GM10248 (cell line): ENCODE results near the gene TRIP13.
"Not testable (repeated sequence)": the region's sequence is repeated elsewhere in the genome, so short reads cannot be mapped to it uniquely, and the experiment has no call there.

Experiments
- CTCF ChIA-PET: fragments of 300-600 bp; sonication (Branson Sonifier 250); formaldehyde crosslinking; extraction: SDS; loops from one replicate; lab custom pipeline; 2021; ENCODE audit warnings: antibody characterized with exemption; lab: Yijun Ruan, JAX
- POLR2A ChIA-PET: fragments of 350-650 bp; sonication (Branson Sonifier 250); formaldehyde crosslinking; extraction: SDS; loops from one replicate; lab custom pipeline; 2020; ENCODE audit warnings: antibody characterized with exemption; lab: Yijun Ruan, JAX
- DNase-seq: peaks from one replicate; pipeline ENCODE4 v3.0.0; 2012; ENCODE audit errors: extremely low spot score
- TF ChIP-seq, protein P1 (sequence below): IDR thresholded peaks from 2 replicates; pipeline ENCODE4 v1.5.1; 2012; ENCODE audit warnings: mild to moderate bottlenecking, low read depth; ENCODE audit errors: extremely low read depth, missing control alignments, control extremely low read depth

The TRIP13 gene

DNA sequence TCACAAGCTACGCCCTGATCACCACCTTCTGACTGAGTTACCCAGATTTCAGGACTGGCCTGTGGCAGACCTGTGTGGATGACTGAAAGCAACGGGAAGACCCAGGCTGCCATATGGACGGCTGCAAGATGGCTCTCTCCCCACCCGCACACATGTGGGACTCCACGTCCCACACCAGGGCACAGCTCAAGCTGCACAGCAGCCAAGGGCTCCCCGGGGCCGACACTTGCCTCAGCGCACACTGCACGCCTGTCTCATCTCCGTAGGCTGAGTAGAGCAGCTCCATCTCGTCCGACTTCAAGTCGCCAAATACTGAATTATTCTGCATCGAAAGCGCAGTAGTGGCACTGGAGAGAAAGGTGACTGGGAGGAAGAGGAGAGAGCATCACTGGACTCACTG is 14.6 kb upstream of the TRIP13 start:
- CTCF ChIA-PET, result no interaction called here
- POLR2A ChIA-PET, result no interaction called here
- no peak for DNase-seq
- TF ChIP-seq, protein P1, sequence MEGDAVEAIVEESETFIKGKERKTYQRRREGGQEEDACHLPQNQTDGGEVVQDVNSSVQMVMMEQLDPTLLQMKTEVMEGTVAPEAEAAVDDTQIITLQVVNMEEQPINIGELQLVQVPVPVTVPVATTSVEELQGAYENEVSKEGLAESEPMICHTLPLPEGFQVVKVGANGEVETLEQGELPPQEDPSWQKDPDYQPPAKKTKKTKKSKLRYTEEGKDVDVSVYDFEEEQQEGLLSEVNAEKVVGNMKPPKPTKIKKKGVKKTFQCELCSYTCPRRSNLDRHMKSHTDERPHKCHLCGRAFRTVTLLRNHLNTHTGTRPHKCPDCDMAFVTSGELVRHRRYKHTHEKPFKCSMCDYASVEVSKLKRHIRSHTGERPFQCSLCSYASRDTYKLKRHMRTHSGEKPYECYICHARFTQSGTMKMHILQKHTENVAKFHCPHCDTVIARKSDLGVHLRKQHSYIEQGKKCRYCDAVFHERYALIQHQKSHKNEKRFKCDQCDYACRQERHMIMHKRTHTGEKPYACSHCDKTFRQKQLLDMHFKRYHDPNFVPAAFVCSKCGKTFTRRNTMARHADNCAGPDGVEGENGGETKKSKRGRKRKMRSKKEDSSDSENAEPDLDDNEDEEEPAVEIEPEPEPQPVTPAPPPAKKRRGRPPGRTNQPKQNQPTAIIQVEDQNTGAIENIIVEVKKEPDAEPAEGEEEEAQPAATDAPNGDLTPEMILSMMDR, result no peak

DNA sequence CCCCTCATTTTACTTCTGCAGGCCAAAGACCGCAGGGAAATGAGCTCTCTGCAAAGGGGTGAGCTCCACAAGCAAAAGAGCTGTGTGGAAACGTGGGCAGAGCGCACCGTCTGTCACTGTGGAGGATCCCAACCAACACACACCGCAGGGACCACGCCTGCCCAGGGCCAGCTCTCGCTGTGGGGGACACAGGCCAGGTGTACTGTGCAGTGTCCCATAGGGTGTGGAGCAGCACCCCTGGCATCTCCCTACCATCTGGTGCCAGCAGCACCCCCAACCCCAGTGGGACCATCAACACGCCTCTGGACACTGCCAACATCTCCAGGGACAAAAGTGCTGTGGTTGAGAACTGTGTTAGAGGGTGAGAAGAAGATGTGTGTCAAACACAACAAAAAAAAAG is 14.0 kb upstream of the TRIP13 start:
- POLR2A ChIA-PET, CTCF ChIA-PET, DNase-seq: not testable (repeated sequence)

DNA sequence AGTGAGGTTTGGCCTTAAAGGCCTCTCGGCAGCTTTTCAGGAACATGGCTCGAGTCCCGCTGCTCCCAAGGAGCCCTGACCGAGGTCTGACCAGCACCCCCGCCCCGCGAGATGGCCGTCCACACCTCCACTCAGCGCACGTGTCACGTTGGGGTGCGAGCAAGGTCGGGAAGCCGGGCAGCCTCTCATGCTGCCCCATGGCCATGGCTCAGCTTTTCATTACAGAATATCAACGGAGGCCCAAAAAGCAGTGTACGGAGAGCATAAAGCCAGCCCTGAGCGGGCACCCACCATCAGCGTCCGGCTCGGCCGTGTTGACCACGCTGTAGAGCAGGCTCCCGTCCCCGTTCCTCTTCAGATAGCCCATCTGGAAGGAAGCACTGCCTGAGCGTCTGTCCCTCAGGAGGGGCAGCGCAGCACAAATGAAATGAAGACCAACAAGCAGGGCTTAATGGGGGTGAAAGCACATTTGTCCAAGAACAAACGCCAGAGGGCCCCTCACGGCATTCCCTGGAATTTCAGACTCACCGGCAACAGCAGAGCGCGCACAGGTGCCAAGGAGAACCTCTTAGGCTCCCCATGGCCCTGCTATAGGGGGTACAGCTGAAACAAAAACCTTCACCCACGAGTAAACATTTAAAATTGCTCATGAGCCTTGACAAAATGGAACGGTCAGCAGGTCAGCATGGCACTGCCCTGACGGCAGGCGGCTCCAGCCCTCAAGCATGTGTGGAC is 11.7 kb upstream of the TRIP13 start:
- DNase-seq, result no peak
- ChIA-PET CTCF (no interaction called here), POLR2A (no interaction called here)
- TF ChIP-seq, protein P1, result no peak

DNA sequence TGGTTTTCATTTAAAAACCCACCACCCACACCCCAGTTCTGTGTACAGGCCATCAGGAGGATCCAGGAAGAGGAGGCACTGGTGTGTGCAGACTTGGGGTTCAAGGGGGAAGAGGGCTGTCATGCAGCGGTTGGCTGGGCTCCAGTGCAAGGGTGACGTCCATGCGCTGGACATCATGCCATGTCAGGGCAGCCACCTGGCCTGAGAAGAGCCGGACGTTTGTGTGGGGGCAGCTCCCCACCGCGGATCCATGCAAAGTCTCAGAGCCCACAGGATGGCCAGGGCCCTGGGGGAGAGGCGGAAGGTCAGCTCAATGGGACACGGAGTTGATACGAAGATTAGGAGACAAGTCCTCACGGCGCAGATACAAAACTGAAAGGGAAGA is 11.1 kb upstream of the TRIP13 start:
- ChIA-PET CTCF (no interaction called here), POLR2A (no interaction called here)
- no peak for DNase-seq
- TF ChIP-seq, protein P1, result no peak

DNA sequence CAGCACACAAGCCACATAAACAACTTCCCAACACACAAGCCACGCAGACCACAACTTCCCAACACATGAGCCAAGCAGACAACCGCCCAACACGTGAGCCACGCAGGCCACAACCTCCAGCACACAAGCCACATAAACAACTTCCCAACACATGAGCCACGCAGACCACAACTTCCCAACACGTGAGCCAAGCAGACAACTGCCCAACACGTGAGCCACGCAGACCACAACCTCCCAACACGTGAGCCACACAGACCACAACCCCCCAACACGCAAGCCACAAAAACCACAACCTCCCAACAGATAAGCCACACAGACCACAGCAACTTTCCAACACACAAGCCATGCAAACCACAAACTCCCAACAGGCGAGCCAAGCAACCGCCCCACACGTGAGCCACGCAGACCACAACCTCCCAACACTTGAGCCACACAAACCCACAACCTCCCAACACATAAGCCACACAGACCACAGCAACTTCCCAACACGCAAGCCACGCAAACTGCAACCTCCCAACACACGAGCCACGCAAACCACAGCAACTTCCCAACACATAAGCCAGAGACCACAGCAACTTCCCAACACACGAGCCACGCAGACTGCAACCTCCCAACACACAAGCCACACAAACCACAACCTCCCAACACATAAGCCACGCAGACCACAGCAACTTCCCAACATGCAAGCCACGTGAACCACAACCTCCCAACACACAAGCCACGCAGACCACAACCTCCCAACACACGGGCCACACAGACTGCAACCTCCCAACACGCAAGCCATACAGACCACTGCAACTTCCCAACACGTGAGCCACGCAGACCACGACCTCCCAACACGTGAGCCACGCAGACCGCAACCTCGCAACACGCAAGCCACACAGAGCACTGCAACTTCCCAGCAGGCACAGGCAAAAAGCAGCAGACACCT is 10.2 kb upstream of the TRIP13 start:
- TF ChIP-seq, protein P1, result no peak
- ChIA-PET CTCF (no interaction called here), POLR2A (no interaction called here)
- no peak for DNase-seq

DNA sequence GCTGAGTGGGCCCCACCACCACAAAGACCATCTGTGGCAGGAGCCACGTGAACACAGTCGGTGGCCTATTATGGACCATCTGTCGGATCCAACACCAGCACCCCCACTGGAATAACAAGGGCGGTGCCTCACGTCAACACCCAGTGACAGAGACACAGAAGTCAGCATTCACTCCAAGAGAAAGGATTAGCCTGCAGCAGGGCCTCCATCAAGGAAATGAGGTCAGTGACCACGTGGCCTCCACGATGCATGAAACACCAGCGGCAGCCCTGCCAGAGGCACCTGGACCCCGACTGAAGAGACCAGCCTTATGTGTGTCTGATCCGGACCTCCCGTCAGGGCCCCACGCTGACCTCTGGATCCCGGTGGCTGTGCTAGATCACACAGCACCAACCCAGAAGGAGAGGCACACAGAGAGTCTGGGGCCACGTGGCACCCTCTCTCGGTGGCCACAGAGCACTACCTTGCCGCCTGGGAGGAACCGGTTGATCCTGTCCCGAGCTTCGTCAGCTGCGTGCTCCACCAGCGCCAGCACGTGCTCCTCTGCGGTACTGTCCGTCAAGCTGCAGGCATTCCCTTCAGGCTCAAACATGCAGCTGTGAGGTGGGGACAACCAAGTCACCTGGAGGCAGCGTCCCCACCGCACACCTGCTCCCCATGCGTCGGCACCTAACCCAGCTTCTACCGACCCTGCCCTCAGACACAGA is 9.1 kb upstream of the TRIP13 start:
- TF ChIP-seq, protein P1, result no peak
- POLR2A ChIA-PET, result no interaction called here
- CTCF ChIA-PET, result no interaction called here
- DNase-seq, result no peak
